ENCODE data around the gene DDX42. TPM values are rescaled to one million over a fixed set of nuclear protein-coding genes. Genes with fewer than 3 reads are reported as not detected.

Gene DDX42
- total RNA-seq, 1 donor from 2014 or later: 125 TPM

- Mint-ChIP-seq H3K27ac (ENCODE audit: unreplicated experiment) (peak overlapping the region; percentile 89), H3K4me1 (ENCODE audit: low read depth, unreplicated experiment) (peaks cover 7% of the 10 kb centered on the region), H3K27me3 (ENCODE audit: low read depth, unreplicated experiment) (no peaks in the 10 kb centered on the region), H3K4me3 (ENCODE audit: unreplicated experiment) (peak overlapping the region; percentile 94), H3K9me3 (ENCODE audit: unreplicated experiment) (no peaks in the 10 kb centered on the region), H3K36me3 (ENCODE audit: low read depth, unreplicated experiment) (no peaks in the 10 kb centered on the region)
- no peak for FAIRE-seq
- Histone ChIP-seq H3K27me3 (ENCODE audit: insufficient read depth, low read length) (no peaks in the 10 kb centered on the region), H3K9ac (ENCODE audit: low read length) (peak overlapping the region; percentile 92), H4K20me1 (ENCODE audit: insufficient read depth, low read length) (peaks cover 53% of the 10 kb centered on the region), H2AFZ (ENCODE audit: low read depth, low read length) (peak overlapping the region; percentile 70), H3K36me3 (ENCODE audit: insufficient read depth, low read length) (no peaks in the 10 kb centered on the region), H3K79me2 (ENCODE audit: insufficient read depth, low read length) (peaks cover 55% of the 10 kb centered on the region), H3K4me3 (ENCODE audit: insufficient read depth, low read depth, low read length) (peak overlapping the region; percentile 88), H3K4me2 (ENCODE audit: low read length) (peak overlapping the region; percentile 100), H3K4me1 (ENCODE audit: insufficient read depth, low read length) (peaks cover 14% of the 10 kb centered on the region), H3K27ac (ENCODE audit: low read depth, low read length) (peak overlapping the region; percentile 60), H3K9me3 (ENCODE audit: insufficient read depth, low read depth, low read length) (no peaks in the 10 kb centered on the region)
- DNase-seq (ENCODE audit: low read depth): peak; percentile 18
- TF ChIP-seq CTCF (IDR thresholded peaks at IDR 0.05; ENCODE audit: insufficient read depth, low read depth, low read length) (no peak), EZH2 (IDR thresholded peaks at IDR 0.05; ENCODE audit: insufficient read depth, low read length) (no peak)
Observed at GRCh38 chr17:63841350-63842172, 67.6 kb downstream of the DDX42 start.

DNA sequence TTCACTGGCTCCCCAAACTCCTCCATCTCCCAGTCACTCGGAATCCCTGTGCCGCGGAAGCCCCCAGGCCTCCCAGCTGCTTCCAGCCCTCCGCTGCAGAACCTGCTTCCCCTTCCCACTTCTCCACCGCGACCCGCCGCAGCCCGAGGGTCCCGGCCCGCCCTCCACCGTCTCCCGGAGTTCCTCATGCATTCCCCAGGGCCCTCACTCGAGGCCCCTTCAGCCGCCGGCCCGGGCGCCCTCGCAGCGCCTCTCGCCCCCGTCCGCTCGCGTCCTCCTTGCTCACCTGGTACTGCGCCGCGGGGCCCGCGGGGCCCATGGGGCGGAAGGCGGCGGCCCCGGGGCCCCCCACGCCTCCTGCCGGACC, 68.2 kb downstream of the DDX42 start:
- TF ChIP-seq CTCF (IDR thresholded peaks at IDR 0.05; ENCODE audit: insufficient read depth, low read depth, low read length) (no peak), EZH2 (IDR thresholded peaks at IDR 0.05; ENCODE audit: insufficient read depth, low read length) (no peak)
- Histone ChIP-seq H3K4me2 (ENCODE audit: low read length) (peak overlapping the region; percentile 100), H4K20me1 (ENCODE audit: insufficient read depth, low read length) (peaks cover 47% of the 10 kb centered on the region), H3K27me3 (ENCODE audit: insufficient read depth, low read length) (no peaks in the 10 kb centered on the region), H3K79me2 (ENCODE audit: insufficient read depth, low read length) (peaks cover 49% of the 10 kb centered on the region), H2AFZ (ENCODE audit: low read depth, low read length) (peak overlapping the region; percentile 70), H3K9me3 (ENCODE audit: insufficient read depth, low read depth, low read length) (no peaks in the 10 kb centered on the region), H3K27ac (ENCODE audit: low read depth, low read length) (peak overlapping the region; percentile 60), H3K4me3 (ENCODE audit: insufficient read depth, low read depth, low read length) (peak overlapping the region; percentile 88), H3K4me1 (ENCODE audit: insufficient read depth, low read length) (peaks cover 14% of the 10 kb centered on the region), H3K36me3 (ENCODE audit: insufficient read depth, low read length) (no peaks in the 10 kb centered on the region), H3K9ac (ENCODE audit: low read length) (peak overlapping the region; percentile 92)
- peak overlapping the region; percentile 89 for H3K27ac Mint-ChIP-seq (ENCODE audit: unreplicated experiment)
- H3K27me3 Mint-ChIP-seq (ENCODE audit: low read depth, unreplicated experiment): no peaks in the 10 kb centered on the region
- no peaks in the 10 kb centered on the region for H3K9me3 Mint-ChIP-seq (ENCODE audit: unreplicated experiment)
- peaks cover 7% of the 10 kb centered on the region for H3K4me1 Mint-ChIP-seq (ENCODE audit: low read depth, unreplicated experiment)
- no peaks in the 10 kb centered on the region for H3K36me3 Mint-ChIP-seq (ENCODE audit: low read depth, unreplicated experiment)
- H3K4me3 Mint-ChIP-seq (ENCODE audit: unreplicated experiment): peak overlapping the region; percentile 94
- FAIRE-seq (no peak), DNase-seq (ENCODE audit: low read depth) (peak; percentile 9)
